Mucosa of gallbladder (tissue), 1 donor: ENCODE measurements around the gene REC114. TPM values are rescaled to one million over a fixed set of nuclear protein-coding genes. Genes with fewer than 3 reads are reported as not detected.

Experiments used
- DNase-seq: peaks from one replicate; pipeline ENCODE4 v3.0.0-alpha.2; 2020; ENCODE audit warnings: low spot score
- total RNA-seq: library from RNA; stranded (reverse); gene quantifications from one replicate; pipeline ENCODE4 v1.2.1, GENCODE V29; 2021
- donor health status: DM: no; HTN: no; CAD: no.

REC114 gene
- total RNA-seq, 1 donor from 2014 or later = not detected

DNA sequence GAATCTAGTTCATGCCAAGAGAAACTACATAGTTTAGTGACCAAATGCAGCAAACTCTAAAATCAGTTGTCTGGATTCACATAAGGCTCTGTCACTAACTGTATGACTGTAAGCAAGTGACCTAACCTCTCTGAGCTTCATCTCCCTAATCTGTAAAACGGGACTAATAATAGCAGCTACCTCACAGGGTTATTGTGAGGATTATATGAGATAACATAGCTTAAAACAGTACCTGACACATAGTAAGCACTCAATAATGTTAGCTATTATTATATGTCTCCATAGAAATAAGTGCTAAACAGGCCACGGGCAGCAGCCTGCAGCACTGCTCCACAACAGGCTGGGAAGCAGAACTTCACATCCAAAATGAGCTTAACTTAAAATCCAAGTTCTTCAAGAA is 160.0 kb downstream of the REC114 start:
- no peak for DNase-seq

DNA sequence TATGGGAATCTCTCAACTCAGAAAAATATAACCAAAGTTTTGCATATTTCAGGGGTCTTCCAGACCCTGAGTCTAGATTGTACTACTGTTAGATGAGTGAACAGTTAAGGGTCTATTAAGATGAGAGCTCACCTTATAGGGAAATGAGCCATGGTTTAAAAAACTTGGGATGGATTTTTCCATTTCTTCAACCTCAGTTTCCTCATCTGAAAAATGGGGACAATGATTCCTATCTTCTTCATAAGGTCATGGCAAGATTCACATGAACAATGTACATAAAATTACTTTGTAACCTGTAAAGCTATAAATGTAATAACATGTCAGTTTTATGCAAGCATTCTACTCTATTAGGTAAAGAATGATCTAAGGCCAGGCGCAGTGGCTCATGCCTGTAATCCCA is 161.5 kb downstream of the REC114 start:
- no peak for DNase-seq

DNA sequence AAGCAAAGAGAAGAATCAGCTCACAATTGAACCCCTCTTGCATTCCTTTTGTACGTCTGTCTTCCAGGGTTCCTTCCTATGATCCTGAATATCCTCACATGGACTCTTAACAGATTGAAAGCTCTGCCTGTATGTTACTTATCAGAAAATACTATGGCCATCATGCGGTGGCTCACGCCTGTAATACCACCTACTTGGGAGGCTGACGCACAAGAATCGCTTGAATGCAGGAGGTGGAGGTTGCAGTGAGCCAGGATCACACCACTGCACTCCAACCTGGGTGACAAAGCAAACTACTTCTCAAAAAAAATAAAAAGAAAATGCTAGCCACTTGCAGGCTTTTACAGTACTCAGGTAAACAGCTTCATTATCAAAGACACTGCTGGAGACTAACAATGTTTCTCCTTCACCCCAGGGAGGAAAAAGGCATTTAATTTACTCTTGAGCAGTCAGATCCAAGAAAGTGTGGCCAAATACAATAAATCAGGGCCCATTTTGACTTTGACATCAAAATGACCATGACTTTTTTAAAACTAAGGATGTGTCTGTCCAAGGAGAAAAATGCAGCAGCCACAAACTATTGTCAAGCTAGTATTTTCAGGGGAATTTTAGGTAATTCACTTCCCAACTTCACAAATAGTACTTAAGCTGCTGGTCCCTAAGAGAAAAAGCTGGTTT is 162.9 kb downstream of the REC114 start:
- no peak for DNase-seq

- no peak for DNase-seq
These were observed 164.4 kb downstream of the REC114 start for GRCh38 chr15:73607405-73607804.

DNA sequence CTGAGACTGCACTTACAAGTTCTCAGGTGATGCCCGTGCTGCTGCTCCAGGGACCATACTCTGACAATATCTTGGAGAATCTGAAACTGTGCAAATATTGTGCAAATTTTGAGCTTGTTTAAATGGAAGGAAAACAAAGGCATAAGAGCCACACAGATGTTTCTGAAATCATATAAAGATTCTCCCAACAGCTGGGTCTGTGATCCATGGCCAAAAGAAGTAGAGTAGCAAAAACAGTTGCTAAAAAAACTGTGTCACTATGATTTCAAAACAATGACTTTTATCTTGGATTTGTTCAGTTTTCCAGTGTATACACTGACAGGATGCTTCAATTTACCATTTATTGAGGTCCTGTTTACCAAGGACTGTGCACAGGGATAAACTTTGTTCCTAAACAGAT is 164.9 kb downstream of the REC114 start:
- no peak for DNase-seq

GRCh38 chr15:73608475-73608874 is 165.5 kb downstream of the REC114 start:
- DNase-seq = no peak

- no peak for DNase-seq
These were observed 166.0 kb downstream of the REC114 start for GRCh38 chr15:73608941-73609340.

Other genes starting within 250 kb of the REC114 start
- 1.3 TPM for gene HCN4, start 74.2 kb upstream of the REC114 start, total RNA-seq
- gene NPTN, start 190.2 kb downstream of the REC114 start, total RNA-seq = 159 TPM
- gene CD276, start 241.2 kb downstream of the REC114 start, total RNA-seq = 51.9 TPM